ENCODE data around the gene NEUROG2. TPM values are rescaled to one million over a fixed set of nuclear protein-coding genes. Genes with fewer than 3 reads are reported as not detected.

The NEUROG2 gene
- polyA plus RNA-seq, 3 donors: 0.12 TPM; not detected in 2

- H3K36me3 ChIP-seq (replicated peaks in 1 of 2; ENCODE audit: control insufficient read depth in 1 of 2, insufficient read depth in 2 of 2, low read length in 2 of 2): no peaks in the 10 kb centered on the region
- H3K79me2 ChIP-seq (ENCODE audit: insufficient read depth, low read length): no peaks in the 10 kb centered on the region
- H2AFZ ChIP-seq (ENCODE audit: insufficient read depth, low read depth, low read length, poor library complexity, severe bottlenecking): no peak overlapping the region
- DNase-seq: no peak
- H3K4me1 ChIP-seq (ENCODE audit: control insufficient read depth in 1 of 2, insufficient read depth in 2 of 2, low read length in 2 of 2): peaks cover 34 to 36% of the 10 kb centered on the region in 2 donors
- Mint-ChIP-seq H3K9me3 (peaks cover 0 to 44% (median 25%) of the 10 kb centered on the region in 7 donors), H3K27ac (peak overlapping the region in 2 of 7 donors; percentile 2 to 70), H3K27me3 (ENCODE audit: low read depth in 3 of 3) (peaks cover 96 to 99% (median 96%) of the 10 kb centered on the region in 3 donors), H3K4me3 (peak overlapping the region in 1 of 2 donors; percentile 99), H3K4me1 (peaks cover 62% of the 10 kb centered on the region), H3K36me3 (peaks cover 0 to 23% of the 10 kb centered on the region in 2 donors)
- no peak overlapping the region for H3K4me2 ChIP-seq (replicated peaks; ENCODE audit: extremely low read depth, low read length, poor library complexity, severe bottlenecking)
- TF ChIP-seq CTCF (IDR thresholded peaks at IDR 0.05): no peak
- H3K27ac ChIP-seq (ENCODE audit: low read depth in 1 of 2, low read length in 2 of 2): no peak overlapping the region
- no peak overlapping the region for H3K4me3 ChIP-seq (replicated peaks in 1 of 3; ENCODE audit: low read depth in 2 of 3, low read length in 3 of 3)
- H3K9me3 ChIP-seq (replicated peaks in 1 of 2; ENCODE audit: control insufficient read depth in 1 of 2, insufficient read depth in 1 of 2, low read length in 2 of 2): peaks cover 0 to 32% of the 10 kb centered on the region in 2 donors
- no peaks in the 10 kb centered on the region for H4K20me1 ChIP-seq (ENCODE audit: insufficient read depth, low read length)
- 7% methylated on average over 21 of the region's 30 CpGs for WGBS (ENCODE audit: insufficient coverage)
- peaks cover 89 to 100% of the 10 kb centered on the region in 2 donors for H3K27me3 ChIP-seq (ENCODE audit: control insufficient read depth in 2 of 2, insufficient read depth in 2 of 2, low read length in 2 of 2)
- H3K9ac ChIP-seq (ENCODE audit: insufficient read depth, low read length, poor library complexity, severe bottlenecking): no peak overlapping the region
- intact Hi-C loops (cut with micrococcal nuclease): loop anchor here (5.0 kb wide), 1 partner anchor 194 kb away; no protein-coding TSS in a partner anchor
Measured at GRCh38 chr4:112521123-112522023, 5.4 kb upstream of the NEUROG2 start.

- Histone ChIP-seq H3K4me2 (replicated peaks; ENCODE audit: extremely low read depth, low read length, poor library complexity, severe bottlenecking) (no peak overlapping the region), H3K27me3 (ENCODE audit: control insufficient read depth in 2 of 2, insufficient read depth in 2 of 2, low read length in 2 of 2) (peaks cover 90 to 100% of the 10 kb centered on the region in 2 donors), H3K36me3 (replicated peaks in 1 of 2; ENCODE audit: control insufficient read depth in 1 of 2, insufficient read depth in 2 of 2, low read length in 2 of 2) (no peaks in the 10 kb centered on the region), H3K4me3 (replicated peaks in 1 of 3; ENCODE audit: low read depth in 2 of 3, low read length in 3 of 3) (no peak overlapping the region), H2AFZ (ENCODE audit: insufficient read depth, low read depth, low read length, poor library complexity, severe bottlenecking) (no peak overlapping the region), H3K79me2 (ENCODE audit: insufficient read depth, low read length) (no peaks in the 10 kb centered on the region), H3K9me3 (replicated peaks in 1 of 2; ENCODE audit: control insufficient read depth in 1 of 2, insufficient read depth in 1 of 2, low read length in 2 of 2) (peaks cover 0 to 32% of the 10 kb centered on the region in 2 donors), H3K4me1 (ENCODE audit: control insufficient read depth in 1 of 2, insufficient read depth in 2 of 2, low read length in 2 of 2) (peaks cover 41% of the 10 kb centered on the region in 2 donors), H3K9ac (ENCODE audit: insufficient read depth, low read length, poor library complexity, severe bottlenecking) (no peak overlapping the region), H4K20me1 (ENCODE audit: insufficient read depth, low read length) (no peaks in the 10 kb centered on the region), H3K27ac (ENCODE audit: low read depth in 1 of 2, low read length in 2 of 2) (no peak overlapping the region)
- intact Hi-C loops (cut with micrococcal nuclease): loop anchor here (5.0 kb wide), 1 partner anchor 193 kb away; no protein-coding TSS in a partner anchor
- WGBS (ENCODE audit: insufficient coverage): 10% methylated on average over 19 of the region's 25 CpGs
- Mint-ChIP-seq H3K27ac (peak overlapping the region in 2 of 7 donors; percentile 2 to 70), H3K4me1 (peaks cover 69% of the 10 kb centered on the region), H3K9me3 (peaks cover 0 to 44% (median 25%) of the 10 kb centered on the region in 7 donors), H3K27me3 (ENCODE audit: low read depth in 3 of 3) (peaks cover 97 to 100% (median 98%) of the 10 kb centered on the region in 3 donors), H3K4me3 (peak overlapping the region in 1 of 2 donors; percentile 99), H3K36me3 (peaks cover 0 to 23% of the 10 kb centered on the region in 2 donors)
- no peak for DNase-seq
- no peak for TF ChIP-seq CTCF (IDR thresholded peaks at IDR 0.05)
Measured at GRCh38 chr4:112520598-112521122, 4.7 kb upstream of the NEUROG2 start.
